HepG2 (cell line): ENCODE data around the gene GPATCH8. TPM values are rescaled to one million over a fixed set of nuclear protein-coding genes. Genes with fewer than 3 reads are reported as not detected.

Source experiments
- ARNT2 ChIP-seq: sonication (generic); formaldehyde crosslinking; IDR thresholded peaks from 2 replicates; pipeline ENCODE4 v1.8.0; 2022; ENCODE audit warnings: mild to moderate bottlenecking, low read depth, missing genetic modification reagents, moderate library complexity
- CEBPZ ChIP-seq: IDR thresholded peaks from 2 replicates; pipeline ENCODE4 v1.6.1; 2012; ENCODE audit warnings: low read length, improper control_type of control experiment
- CENPX ChIP-seq: sonication (generic); formaldehyde crosslinking; IDR thresholded peaks from 2 replicates; pipeline ENCODE4 v1.9.0; 2021; ENCODE audit warnings: mild to moderate bottlenecking, missing genetic modification reagents, moderate library complexity
- GATAD2A ChIP-seq: IDR thresholded peaks from 2 replicates; pipeline ENCODE4 v1.6.1; 2016
- NFATC3 ChIP-seq: sonication (generic); formaldehyde crosslinking; IDR thresholded peaks from 2 replicates; pipeline ENCODE4 v1.5.1; 2020; ENCODE audit warnings: mild to moderate bottlenecking, missing genetic modification reagents
- SOX13 ChIP-seq, 3 experiments: fragments of 450-650 bp in 1 of 3; sonication (generic) in 1 of 3; formaldehyde crosslinking in 1 of 3; IDR thresholded peaks in 2 of 3; conservative IDR thresholded peaks in 1 of 3; 2 replicates each; pipeline versions ENCODE4 v1.5.0 to v1.6.1; 2016 to 2020; ENCODE audit warnings: antibody characterized with exemption in 1 of 3, mild to moderate bottlenecking in 1 of 3, missing compliant biosample characterization in 1 of 3, missing genetic modification reagents in 1 of 3, moderate library complexity in 1 of 3
- SRF ChIP-seq: IDR thresholded peaks from 2 replicates; pipeline ENCODE4 v1.6.1; 2011; ENCODE audit warnings: mild to moderate bottlenecking, low read depth, low read length, moderate library complexity
- STAT5B ChIP-seq: sonication (generic); formaldehyde crosslinking; IDR thresholded peaks from 2 replicates; pipeline ENCODE4 v1.4.0; 2020; ENCODE audit warnings: missing genetic modification reagents
- ZBED4 ChIP-seq: sonication (generic); formaldehyde crosslinking; IDR thresholded peaks from 2 replicates; pipeline ENCODE4 v1.4.0; 2020; ENCODE audit warnings: missing genetic modification reagents, borderline replicate concordance
- ZNF205 ChIP-seq: IDR thresholded peaks from 2 replicates; pipeline ENCODE4 v1.6.1; 2018; ENCODE audit warnings: missing biosample characterization, missing genetic modification reagents
- ZNF281 ChIP-seq: sonication (generic); formaldehyde crosslinking; IDR thresholded peaks from 2 replicates; pipeline ENCODE4 v1.4.0; 2020; ENCODE audit warnings: missing genetic modification reagents, borderline replicate concordance
- ZNF292 ChIP-seq: sonication (generic); formaldehyde crosslinking; IDR thresholded peaks from 2 replicates; pipeline ENCODE4 v1.8.1; 2022; ENCODE audit warnings: mild to moderate bottlenecking, low read depth, missing genetic modification reagents, borderline replicate concordance
- ZNF557 ChIP-seq: sonication (generic); formaldehyde crosslinking; IDR thresholded peaks from 2 replicates; pipeline ENCODE4 v1.4.0; 2020; ENCODE audit warnings: missing genetic modification reagents
- ZNF678 ChIP-seq: sonication (generic); formaldehyde crosslinking; IDR thresholded peaks from 2 replicates; pipeline ENCODE4 v1.4.0; 2020; ENCODE audit warnings: mild to moderate bottlenecking, missing genetic modification reagents
- polyA plus RNA-seq, 8 experiments: library from polyadenylated mRNA; depleted of rRNA in 3 of 8; stranded (reverse) in 7 of 8; unstranded in 1 of 8; fragments of >200 nt; fragmentation: Illumina TruSeq in 4 of 8; extraction: Trizol in 4 of 8; gene quantifications; 2 replicates each; pipeline versions ENCODE4 v1.2.1 to v1.2.3, GENCODE V29; 2011 to 2016; ENCODE audit warnings: low read depth in 4 of 8, missing spikeins in 1 of 8, mixed read lengths in 1 of 8; ENCODE audit not compliant: insufficient read depth in 1 of 8
- total RNA-seq, 5 experiments: library from RNA; depleted of rRNA; stranded (reverse); fragments of >200 nt; fragmentation: Illumina TruSeq; extraction: Trizol; gene quantifications; 2 replicates each; pipeline ENCODE4 v1.2.3, GENCODE V29; 2016; ENCODE audit warnings: low read depth in 1 of 5
- TF ChIP-seq, protein P1 (sequence below): sonication (generic); formaldehyde crosslinking; IDR thresholded peaks from 2 replicates; pipeline ENCODE4 v1.5.0; 2020; ENCODE audit warnings: missing genetic modification reagents, mild to moderate bottlenecking, borderline replicate concordance
- TF ChIP-seq, protein P2 (sequence below): sonication (generic); formaldehyde crosslinking; IDR thresholded peaks from 2 replicates; pipeline ENCODE4 v1.5.0; 2020; ENCODE audit warnings: missing genetic modification reagents

The GPATCH8 gene
- total and polyA plus RNA-seq, 2 of the 13 experiments (the other 11 are each of a cell fraction or from before 2014, with no cell fraction given): 20.7 to 21.5 TPM

DNA sequence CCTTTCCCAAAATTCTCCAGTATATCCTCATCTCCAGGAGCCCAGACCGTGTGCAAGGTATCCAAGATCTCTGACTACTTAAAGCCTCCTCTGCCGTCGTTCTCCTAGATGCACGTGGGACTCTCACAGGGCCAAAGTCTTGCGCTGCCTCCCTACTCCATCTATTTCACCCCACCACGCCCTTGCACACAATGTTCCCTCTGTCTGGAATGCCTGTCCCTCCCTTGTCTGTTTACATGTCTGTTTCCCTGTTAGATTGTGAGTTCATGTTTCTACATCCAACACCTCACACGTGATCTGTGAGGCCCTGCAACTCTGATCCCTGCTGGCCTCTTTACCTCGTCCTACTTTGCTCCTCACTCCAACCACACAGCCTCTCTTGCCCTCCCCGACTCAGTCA is 49.2 kb upstream of the GPATCH8 start (continued):
- TF ChIP-seq ZNF281: no peak
- TF ChIP-seq ZNF678 (CRISPR knock-in tag): no peak
- no peak for TF ChIP-seq NFATC3 (CRISPR knock-in tag)
- no peak for TF ChIP-seq SOX13 (IDR thresholded peaks at IDR 0.05)
- TF ChIP-seq SOX13 (CRISPR knock-in tag; conservative IDR thresholded peaks at IDR 0.05 in 1 of 2, IDR thresholded peaks at IDR 0.05 in 1 of 2): peak in 1 of 2 experiments; percentile 27; a peak in 1 of 4 replicates
- TF ChIP-seq ZNF557: no peak
- TF ChIP-seq ZNF205 (CRISPR knock-in tag): peak; percentile 85
- TF ChIP-seq ARNT2 (CRISPR knock-in tag): peak; percentile 38; the same call in 1 of the 2 replicates
- no peak for TF ChIP-seq CEBPZ
- no peak for TF ChIP-seq ZBED4 (CRISPR knock-in tag)
- TF ChIP-seq SRF: no peak
- no peak for TF ChIP-seq CENPX (CRISPR knock-in tag)
- TF ChIP-seq, protein P1, sequence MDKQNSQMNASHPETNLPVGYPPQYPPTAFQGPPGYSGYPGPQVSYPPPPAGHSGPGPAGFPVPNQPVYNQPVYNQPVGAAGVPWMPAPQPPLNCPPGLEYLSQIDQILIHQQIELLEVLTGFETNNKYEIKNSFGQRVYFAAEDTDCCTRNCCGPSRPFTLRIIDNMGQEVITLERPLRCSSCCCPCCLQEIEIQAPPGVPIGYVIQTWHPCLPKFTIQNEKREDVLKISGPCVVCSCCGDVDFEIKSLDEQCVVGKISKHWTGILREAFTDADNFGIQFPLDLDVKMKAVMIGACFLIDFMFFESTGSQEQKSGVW (CRISPR knock-in tag): no peak
- TF ChIP-seq ZNF292 (CRISPR knock-in tag): 0 out of 2 replicates have a peak, but pooled peaks have one; percentile 33
- TF ChIP-seq, protein P2, sequence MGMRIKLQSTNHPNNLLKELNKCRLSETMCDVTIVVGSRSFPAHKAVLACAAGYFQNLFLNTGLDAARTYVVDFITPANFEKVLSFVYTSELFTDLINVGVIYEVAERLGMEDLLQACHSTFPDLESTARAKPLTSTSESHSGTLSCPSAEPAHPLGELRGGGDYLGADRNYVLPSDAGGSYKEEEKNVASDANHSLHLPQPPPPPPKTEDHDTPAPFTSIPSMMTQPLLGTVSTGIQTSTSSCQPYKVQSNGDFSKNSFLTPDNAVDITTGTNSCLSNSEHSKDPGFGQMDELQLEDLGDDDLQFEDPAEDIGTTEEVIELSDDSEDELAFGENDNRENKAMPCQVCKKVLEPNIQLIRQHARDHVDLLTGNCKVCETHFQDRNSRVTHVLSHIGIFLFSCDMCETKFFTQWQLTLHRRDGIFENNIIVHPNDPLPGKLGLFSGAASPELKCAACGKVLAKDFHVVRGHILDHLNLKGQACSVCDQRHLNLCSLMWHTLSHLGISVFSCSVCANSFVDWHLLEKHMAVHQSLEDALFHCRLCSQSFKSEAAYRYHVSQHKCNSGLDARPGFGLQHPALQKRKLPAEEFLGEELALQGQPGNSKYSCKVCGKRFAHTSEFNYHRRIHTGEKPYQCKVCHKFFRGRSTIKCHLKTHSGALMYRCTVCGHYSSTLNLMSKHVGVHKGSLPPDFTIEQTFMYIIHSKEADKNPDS (CRISPR knock-in tag): no peak
- TF ChIP-seq STAT5B: no peak
- 0 out of 2 replicates have a peak, but pooled peaks have one; percentile 16 for TF ChIP-seq GATAD2A
